Posterior vena cava (tissue), 2 donors: ENCODE measurements around the gene COIL. TPM values are rescaled to one million over a fixed set of nuclear protein-coding genes. Genes with fewer than 3 reads are reported as not detected.
A peak's percentile ranks its signal among the peaks of the same experiment; 100 is the strongest.

Experiments used
- DNase-seq: peaks from one replicate; pipeline ENCODE4 v3.0.0-alpha.2; 2020; ENCODE audit warnings: low spot score
- intact Hi-C, 2 donors: fragments of 100-400 bp; cut with DNase I; formaldehyde crosslinking; loops; one replicate each; pipeline versions ENCODE4 v1.14.1 to v1.14.2; 2022 to 2023
- total RNA-seq, 2 donors: library from RNA; stranded (reverse); fragmentation: NEBNext Ultra II Directional; extraction: Animal tissue kit (Norgen Biotek cat#: 25700); gene quantifications; one replicate each; pipeline ENCODE4 v1.2.1, GENCODE V29; 2021
- donor health status: DM: yes; HTN: yes; CAD: no.
- donor health status: DM: yes; HTN: yes; CAD: no.

Gene COIL
- total RNA-seq, 2 donors from 2014 or later, result 9.4 to 9.5 TPM

- peak; percentile 87 for DNase-seq
- intact Hi-C loops, result no loop called here
Measured at GRCh38 chr17:56891751-56892150, 69.1 kb downstream of the COIL start.

- intact Hi-C loops, result no loop called here
- no peak for DNase-seq
Measured at GRCh38 chr17:56890906-56891674, 69.8 kb downstream of the COIL start.

- intact Hi-C loops, result no loop called here
Measured at GRCh38 chr17:56890390-56890789, 70.5 kb downstream of the COIL start.

More at GRCh38 chr17:56890390-56890789, 70.5 kb downstream of the COIL start:
- no peak for DNase-seq

Other genes starting within 250 kb of the COIL start
- gene C17orf67, start 127.1 kb downstream of the COIL start, total RNA-seq, result 1 to 10 TPM; 2.1 to 2.7 TPM
- 1 to 10 TPM; 7.6 to 9.8 TPM for gene DGKE, start 126.9 kb downstream of the COIL start, total RNA-seq
- 10 to 100 TPM; 43.2 to 54.0 TPM for gene TRIM25, start 47.0 kb downstream of the COIL start, total RNA-seq
- gene SCPEP1, start 17.1 kb upstream of the COIL start, total RNA-seq, result 10 to 100 TPM; 71.8 to 85.0 TPM
- gene AKAP1, start 124.2 kb upstream of the COIL start, total RNA-seq, result 10 to 100 TPM; 57.1 to 57.8 TPM